Measurements from ENCODE around the gene IPCEF1.
A peak's percentile ranks its signal among the peaks of the same experiment; 100 is the strongest.

IPCEF1 gene

DNA sequence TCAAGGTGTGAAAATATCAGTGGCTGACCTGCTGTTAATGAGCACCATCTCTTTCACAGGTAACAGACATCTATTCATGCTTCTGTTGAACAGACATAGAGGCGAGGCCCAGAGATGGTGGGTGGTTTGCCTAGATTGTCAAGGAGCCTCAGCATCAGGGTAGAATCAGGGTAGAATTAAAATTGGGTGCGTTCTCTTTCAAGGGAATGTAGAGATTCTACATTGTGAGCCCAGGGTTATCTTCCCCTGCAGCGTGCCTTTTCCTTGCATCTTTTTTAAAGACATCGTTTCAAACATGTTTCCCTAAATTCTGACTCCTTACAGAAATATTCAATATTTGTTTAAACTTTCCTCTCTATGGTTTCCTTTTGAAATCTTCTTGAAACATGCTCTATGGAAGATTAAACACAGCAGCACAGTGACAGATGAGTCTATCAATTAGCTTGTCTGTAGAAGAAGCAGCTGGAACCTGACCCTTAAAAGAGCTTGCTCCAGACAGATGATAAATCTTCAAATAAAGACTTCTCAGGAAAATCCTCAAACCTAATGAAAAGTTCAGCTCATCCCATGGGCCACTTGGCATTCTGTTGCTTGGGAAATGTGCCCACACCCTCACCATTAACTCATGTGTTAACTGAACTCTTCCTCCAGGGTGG lies 119.8 kb downstream of the IPCEF1 start:
- no peak for DNase-seq (ENCODE audit: low read depth)

DNA sequence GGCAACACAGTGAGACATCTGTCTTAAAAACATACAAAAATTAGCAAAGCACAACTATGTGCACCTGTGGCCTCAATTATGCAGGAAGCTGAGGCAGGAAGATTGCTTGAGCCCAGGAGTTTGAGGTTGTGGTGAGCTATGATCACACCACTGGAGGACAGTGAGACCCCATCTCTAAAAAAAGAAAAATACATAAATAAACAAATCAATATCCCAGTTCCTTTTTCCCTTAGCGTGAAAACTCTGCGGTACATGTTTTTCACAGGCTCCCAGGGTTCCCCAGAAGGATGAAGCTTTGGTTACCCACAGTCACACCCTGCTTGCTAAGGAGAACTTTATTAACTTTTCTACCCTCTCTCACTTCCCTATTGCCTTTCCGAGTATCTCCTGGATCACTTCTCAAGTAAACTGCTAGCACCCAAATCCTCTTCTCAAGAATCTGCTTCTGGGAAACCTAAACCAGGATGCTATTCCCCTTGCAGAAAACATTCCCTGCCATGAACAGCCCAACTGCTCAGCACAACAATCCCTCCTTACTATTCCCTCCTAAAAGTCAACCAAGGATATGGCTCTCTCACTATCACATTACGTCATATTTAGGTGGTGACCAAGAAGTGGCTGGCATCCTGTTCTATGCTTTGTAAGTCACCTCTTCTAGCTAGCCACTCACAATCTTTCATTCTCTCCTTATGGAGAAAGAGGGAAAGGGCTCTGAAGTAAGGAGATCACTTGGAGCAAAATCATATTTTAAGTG lies 122.4 kb downstream of the IPCEF1 start:
- DNase-seq (ENCODE audit: low read depth): peak; percentile 48
- TF ChIP-seq, protein P1, sequence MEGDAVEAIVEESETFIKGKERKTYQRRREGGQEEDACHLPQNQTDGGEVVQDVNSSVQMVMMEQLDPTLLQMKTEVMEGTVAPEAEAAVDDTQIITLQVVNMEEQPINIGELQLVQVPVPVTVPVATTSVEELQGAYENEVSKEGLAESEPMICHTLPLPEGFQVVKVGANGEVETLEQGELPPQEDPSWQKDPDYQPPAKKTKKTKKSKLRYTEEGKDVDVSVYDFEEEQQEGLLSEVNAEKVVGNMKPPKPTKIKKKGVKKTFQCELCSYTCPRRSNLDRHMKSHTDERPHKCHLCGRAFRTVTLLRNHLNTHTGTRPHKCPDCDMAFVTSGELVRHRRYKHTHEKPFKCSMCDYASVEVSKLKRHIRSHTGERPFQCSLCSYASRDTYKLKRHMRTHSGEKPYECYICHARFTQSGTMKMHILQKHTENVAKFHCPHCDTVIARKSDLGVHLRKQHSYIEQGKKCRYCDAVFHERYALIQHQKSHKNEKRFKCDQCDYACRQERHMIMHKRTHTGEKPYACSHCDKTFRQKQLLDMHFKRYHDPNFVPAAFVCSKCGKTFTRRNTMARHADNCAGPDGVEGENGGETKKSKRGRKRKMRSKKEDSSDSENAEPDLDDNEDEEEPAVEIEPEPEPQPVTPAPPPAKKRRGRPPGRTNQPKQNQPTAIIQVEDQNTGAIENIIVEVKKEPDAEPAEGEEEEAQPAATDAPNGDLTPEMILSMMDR (IDR thresholded peaks at IDR 0.05; ENCODE audit: insufficient read depth, low read depth, low read length, missing control alignments): no peak
- no peak overlapping the region for H3K4me3 ChIP-seq (ENCODE audit: low read depth, low read length)

More for the DNA sequence above, 119.8 kb downstream of the IPCEF1 start:
- no peak overlapping the region for H3K4me3 ChIP-seq (ENCODE audit: low read depth, low read length)
- TF ChIP-seq, protein P1 (IDR thresholded peaks at IDR 0.05; ENCODE audit: insufficient read depth, low read depth, low read length, missing control alignments): no peak

DNA sequence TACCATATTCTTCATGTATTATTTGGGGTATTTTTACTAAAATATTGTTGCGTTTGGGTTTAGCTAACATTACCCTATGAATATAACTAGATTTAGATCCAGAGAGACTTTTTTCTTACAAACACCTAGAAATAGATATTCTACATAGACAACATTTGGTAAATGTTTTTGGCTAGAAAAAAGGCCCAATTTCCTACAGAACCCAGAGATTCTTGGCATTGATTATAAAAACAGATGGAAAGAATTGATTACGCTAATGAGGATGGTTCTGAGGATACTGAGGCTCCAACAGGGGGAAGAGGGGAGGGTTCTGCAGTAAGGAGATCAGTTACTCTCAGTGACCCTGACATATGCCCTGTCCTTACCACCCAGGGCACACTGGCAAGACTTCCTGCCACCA lies 123.2 kb downstream of the IPCEF1 start:
- TF ChIP-seq, protein P1 (IDR thresholded peaks at IDR 0.05; ENCODE audit: insufficient read depth, low read depth, low read length, missing control alignments): no peak
- no peak overlapping the region for H3K4me3 ChIP-seq (ENCODE audit: low read depth, low read length)
- DNase-seq (ENCODE audit: low read depth): no peak

DNA sequence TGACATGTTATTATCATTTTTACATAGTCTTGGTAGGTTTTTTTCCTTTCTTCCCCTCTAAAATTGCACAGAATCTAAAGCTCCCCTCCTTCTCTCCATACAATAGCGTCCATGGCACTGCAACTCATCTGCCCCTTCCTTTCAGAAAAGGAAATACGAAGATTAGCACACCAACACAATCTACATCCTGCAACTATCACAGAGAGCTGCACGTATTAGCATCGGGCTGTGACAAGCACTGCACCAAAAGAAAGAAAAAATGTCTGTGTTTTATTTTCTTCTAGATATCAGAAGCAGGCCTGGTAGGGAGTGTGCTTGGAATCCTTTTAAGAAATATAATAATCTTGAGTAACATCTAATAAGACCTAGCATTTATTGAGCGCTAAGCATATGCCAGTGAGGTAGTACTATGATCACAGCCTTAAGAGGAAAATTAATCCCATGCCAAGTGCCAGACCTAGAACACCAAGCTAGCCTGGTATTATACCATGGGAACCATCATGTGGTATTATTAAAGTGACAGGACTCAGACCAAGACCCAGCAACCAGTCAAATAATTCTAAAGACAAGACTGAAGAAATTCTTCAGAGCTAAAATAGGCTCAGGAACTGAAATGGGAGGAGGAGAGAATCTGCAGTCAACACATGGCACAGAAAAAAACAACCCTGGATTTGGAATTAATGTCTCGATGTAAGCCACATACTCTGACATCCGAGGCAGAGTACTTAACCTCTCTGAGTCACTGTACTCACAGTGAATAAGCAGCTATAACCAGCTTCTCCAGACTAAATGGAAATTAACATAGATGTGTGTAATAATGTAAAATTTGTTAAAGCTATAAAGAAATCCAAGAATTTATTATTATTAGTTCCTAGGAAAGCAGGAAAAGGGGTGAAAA lies 124.3 kb downstream of the IPCEF1 start:
- no peak overlapping the region for H3K4me3 ChIP-seq (ENCODE audit: low read depth, low read length)

DNA sequence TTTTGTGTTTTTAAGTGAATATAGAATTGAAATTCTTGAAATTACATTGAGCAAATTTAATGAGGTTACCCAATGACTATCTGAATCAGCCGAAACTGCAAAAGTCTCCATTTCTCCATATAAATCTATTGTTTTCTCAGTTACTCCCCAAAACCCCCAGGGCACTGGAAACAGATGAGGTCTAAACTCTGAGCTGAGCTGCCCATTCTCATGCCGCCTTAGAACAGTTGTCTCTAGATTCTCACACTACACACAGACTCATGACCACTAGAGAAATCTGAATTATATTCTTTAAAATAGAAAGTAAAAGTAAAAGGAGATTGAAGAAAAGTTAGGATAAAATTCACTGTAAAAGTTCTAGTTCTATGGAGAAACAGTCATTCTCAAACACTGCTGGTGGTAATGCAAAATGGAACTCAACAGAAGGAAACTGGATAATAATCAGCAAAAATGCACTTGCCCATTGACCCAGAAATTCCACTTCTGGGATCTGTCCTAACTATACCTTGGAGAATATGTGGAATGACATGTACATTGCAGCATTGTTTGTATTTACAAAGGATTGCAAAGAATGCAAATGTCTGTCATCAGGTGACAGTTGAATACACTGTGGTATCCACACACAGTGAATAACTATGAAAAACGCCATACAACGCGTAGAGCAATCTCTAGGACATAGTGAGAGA lies 125.5 kb downstream of the IPCEF1 start:
- H3K4me3 ChIP-seq (ENCODE audit: low read depth, low read length): no peak overlapping the region
- DNase-seq (ENCODE audit: low read depth): peak; percentile 30
- TF ChIP-seq, protein P1 (IDR thresholded peaks at IDR 0.05; ENCODE audit: insufficient read depth, low read depth, low read length, missing control alignments): no peak

More for the DNA sequence above, 124.3 kb downstream of the IPCEF1 start:
- DNase-seq (ENCODE audit: low read depth): no peak
- TF ChIP-seq, protein P1 (IDR thresholded peaks at IDR 0.05; ENCODE audit: insufficient read depth, low read depth, low read length, missing control alignments): no peak

DNA sequence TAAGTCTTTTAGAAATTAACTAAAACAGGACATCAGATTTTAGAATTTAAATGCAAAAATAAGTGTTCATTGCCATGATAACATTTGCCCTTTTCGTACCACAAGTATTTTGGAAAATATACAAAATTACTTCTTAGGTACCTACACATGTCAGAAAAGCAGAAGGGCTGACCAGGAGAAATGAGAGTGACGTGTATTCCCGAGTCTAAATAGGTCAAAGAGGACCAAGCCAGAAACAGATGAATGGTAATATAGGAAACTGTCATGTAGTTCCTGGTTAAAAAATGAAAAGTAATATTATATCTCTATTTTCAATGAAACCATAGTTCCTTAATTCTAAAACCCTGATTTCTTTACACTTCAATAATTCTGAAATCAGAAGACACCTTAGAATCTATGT lies 126.2 kb downstream of the IPCEF1 start:
- 0 out of 2 replicates have a peak overlapping the region, but pooled peaks have one; percentile 34 for H3K4me3 ChIP-seq (ENCODE audit: low read depth, low read length)
- TF ChIP-seq, protein P1 (IDR thresholded peaks at IDR 0.05; ENCODE audit: insufficient read depth, low read depth, low read length, missing control alignments): no peak
- DNase-seq (ENCODE audit: low read depth): no peak

Data from GM12865 (cell line).